ENCODE data around the gene ROPN1L. TPM values are rescaled to one million over a fixed set of nuclear protein-coding genes. Genes with fewer than 3 reads are reported as not detected.
A peak's percentile ranks its signal among the peaks of the same experiment; 100 is the strongest.

ROPN1L gene
- total and polyA plus RNA-seq, 2 of the 13 experiments (the other 11 are each of a cell fraction or from before 2014, with no cell fraction given) = not detected

DNA sequence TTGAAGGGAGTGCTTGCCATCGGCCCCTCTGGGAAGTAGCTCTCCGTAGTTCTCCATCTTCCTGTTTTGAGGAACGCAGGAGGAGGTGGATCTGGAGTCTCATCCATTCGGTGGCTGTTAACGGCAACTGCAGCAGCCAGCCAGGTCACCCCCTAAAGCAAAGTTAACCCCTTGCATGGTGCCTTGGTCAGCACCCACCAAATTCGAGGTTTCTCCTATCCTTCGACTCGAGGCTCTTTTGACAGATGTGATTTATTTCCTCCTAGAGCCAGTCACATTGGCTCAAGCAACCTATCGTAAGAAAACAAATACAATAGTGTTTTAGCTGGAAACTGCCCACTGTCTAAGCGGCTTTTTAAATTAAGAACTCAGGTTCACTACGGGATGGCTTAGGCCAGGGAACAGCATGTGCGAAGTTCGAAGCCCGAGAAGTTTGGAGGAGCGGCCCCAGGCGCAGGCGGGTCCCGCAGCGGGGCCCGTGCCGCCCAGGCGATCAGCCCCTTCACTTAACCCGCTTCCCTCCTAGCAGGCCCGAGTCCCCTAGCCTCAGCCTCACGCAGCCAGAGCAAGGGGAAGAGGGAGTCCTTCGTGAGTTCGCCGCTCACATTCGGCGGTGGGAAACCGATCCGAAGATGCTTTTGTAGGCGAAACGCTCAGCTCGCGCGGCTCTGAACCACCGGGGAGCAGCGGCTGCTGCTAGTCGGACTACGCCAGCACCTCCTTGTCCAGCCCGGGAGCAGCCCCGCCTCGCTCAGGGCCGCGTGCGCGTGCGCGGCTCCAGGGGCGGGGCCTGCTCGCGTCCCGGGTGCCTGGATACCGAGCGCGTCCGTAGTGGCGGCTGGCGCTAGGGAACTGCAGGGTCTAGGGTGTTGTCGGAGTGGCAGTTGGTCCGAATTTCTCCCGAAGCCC is at the start of gene ROPN1L (continued):
- TF ChIP-seq BCL6 (CRISPR knock-in tag; IDR thresholded peaks at IDR 0.05) (no peak), DNMT1 (CRISPR knock-in tag; IDR thresholded peaks at IDR 0.05) (no peak), ZZZ3 (CRISPR knock-in tag; IDR thresholded peaks at IDR 0.05; ENCODE audit: borderline replicate concordance) (no peak), KDM2A (CRISPR knock-in tag; IDR thresholded peaks at IDR 0.05; ENCODE audit: borderline replicate concordance, low read depth) (peak; percentile 89), ZNF331 (CRISPR knock-in tag; IDR thresholded peaks at IDR 0.05) (no peak), SRSF1 (optimal IDR thresholded peaks at IDR 0.05; ENCODE audit: low read depth, low read length) (no peak), ZNF282 (IDR thresholded peaks at IDR 0.05; ENCODE audit: partially characterized antibody) (no peak), SOX13 (IDR thresholded peaks at IDR 0.05) (no peak), SOX13 (CRISPR knock-in tag; conservative IDR thresholded peaks at IDR 0.05 in 1 of 2, IDR thresholded peaks at IDR 0.05 in 1 of 2) (0 out of 4 replicates have a peak, but pooled peaks of 1 of the 2 experiments have one; percentile 20), NFKBIZ (CRISPR knock-in tag; IDR thresholded peaks at IDR 0.05) (0 out of 2 replicates have a peak, but pooled peaks have one; percentile 27), ZSCAN29 (CRISPR knock-in tag; conservative IDR thresholded peaks at IDR 0.05) (0 out of 2 replicates have a peak, but pooled peaks have one; percentile 33), ZC3H13 (CRISPR knock-in tag; IDR thresholded peaks at IDR 0.05) (0 out of 2 replicates have a peak, but pooled peaks have one; percentile 5), LCORL (IDR thresholded peaks at IDR 0.05) (no peak), LCORL (CRISPR knock-in tag; IDR thresholded peaks at IDR 0.05) (peak; percentile 69; the same call in 1 of the 2 replicates), NFE2L2 (IDR thresholded peaks at IDR 0.05; ENCODE audit: low read length) (no peak)
- TF ChIP-seq, protein P1, sequence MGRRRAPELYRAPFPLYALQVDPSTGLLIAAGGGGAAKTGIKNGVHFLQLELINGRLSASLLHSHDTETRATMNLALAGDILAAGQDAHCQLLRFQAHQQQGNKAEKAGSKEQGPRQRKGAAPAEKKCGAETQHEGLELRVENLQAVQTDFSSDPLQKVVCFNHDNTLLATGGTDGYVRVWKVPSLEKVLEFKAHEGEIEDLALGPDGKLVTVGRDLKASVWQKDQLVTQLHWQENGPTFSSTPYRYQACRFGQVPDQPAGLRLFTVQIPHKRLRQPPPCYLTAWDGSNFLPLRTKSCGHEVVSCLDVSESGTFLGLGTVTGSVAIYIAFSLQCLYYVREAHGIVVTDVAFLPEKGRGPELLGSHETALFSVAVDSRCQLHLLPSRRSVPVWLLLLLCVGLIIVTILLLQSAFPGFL (CRISPR knock-in tag; IDR thresholded peaks at IDR 0.05) = no peak
- TF ChIP-seq, protein P2, sequence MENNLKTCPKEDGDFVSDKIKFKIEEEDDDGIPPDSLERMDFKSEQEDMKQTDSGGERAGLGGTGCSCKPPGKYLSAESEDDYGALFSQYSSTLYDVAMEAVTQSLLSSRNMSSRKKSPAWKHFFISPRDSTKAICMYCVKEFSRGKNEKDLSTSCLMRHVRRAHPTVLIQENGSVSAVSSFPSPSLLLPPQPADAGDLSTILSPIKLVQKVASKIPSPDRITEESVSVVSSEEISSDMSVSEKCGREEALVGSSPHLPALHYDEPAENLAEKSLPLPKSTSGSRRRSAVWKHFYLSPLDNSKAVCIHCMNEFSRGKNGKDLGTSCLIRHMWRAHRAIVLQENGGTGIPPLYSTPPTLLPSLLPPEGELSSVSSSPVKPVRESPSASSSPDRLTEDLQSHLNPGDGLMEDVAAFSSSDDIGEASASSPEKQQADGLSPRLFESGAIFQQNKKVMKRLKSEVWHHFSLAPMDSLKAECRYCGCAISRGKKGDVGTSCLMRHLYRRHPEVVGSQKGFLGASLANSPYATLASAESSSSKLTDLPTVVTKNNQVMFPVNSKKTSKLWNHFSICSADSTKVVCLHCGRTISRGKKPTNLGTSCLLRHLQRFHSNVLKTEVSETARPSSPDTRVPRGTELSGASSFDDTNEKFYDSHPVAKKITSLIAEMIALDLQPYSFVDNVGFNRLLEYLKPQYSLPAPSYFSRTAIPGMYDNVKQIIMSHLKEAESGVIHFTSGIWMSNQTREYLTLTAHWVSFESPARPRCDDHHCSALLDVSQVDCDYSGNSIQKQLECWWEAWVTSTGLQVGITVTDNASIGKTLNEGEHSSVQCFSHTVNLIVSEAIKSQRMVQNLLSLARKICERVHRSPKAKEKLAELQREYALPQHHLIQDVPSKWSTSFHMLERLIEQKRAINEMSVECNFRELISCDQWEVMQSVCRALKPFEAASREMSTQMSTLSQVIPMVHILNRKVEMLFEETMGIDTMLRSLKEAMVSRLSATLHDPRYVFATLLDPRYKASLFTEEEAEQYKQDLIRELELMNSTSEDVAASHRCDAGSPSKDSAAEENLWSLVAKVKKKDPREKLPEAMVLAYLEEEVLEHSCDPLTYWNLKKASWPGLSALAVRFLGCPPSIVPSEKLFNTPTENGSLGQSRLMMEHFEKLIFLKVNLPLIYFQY (CRISPR knock-in tag; IDR thresholded peaks at IDR 0.05; ENCODE audit: borderline replicate concordance) = peak; percentile 17; the same call in 1 of the 2 replicates
- TF ChIP-seq, protein P3, sequence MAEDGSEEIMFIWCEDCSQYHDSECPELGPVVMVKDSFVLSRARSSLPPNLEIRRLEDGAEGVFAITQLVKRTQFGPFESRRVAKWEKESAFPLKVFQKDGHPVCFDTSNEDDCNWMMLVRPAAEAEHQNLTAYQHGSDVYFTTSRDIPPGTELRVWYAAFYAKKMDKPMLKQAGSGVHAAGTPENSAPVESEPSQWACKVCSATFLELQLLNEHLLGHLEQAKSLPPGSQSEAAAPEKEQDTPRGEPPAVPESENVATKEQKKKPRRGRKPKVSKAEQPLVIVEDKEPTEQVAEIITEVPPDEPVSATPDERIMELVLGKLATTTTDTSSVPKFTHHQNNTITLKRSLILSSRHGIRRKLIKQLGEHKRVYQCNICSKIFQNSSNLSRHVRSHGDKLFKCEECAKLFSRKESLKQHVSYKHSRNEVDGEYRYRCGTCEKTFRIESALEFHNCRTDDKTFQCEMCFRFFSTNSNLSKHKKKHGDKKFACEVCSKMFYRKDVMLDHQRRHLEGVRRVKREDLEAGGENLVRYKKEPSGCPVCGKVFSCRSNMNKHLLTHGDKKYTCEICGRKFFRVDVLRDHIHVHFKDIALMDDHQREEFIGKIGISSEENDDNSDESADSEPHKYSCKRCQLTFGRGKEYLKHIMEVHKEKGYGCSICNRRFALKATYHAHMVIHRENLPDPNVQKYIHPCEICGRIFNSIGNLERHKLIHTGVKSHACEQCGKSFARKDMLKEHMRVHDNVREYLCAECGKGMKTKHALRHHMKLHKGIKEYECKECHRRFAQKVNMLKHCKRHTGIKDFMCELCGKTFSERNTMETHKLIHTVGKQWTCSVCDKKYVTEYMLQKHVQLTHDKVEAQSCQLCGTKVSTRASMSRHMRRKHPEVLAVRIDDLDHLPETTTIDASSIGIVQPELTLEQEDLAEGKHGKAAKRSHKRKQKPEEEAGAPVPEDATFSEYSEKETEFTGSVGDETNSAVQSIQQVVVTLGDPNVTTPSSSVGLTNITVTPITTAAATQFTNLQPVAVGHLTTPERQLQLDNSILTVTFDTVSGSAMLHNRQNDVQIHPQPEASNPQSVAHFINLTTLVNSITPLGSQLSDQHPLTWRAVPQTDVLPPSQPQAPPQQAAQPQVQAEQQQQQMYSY (CRISPR knock-in tag; IDR thresholded peaks at IDR 0.05) = no peak
- TF ChIP-seq, protein P4, sequence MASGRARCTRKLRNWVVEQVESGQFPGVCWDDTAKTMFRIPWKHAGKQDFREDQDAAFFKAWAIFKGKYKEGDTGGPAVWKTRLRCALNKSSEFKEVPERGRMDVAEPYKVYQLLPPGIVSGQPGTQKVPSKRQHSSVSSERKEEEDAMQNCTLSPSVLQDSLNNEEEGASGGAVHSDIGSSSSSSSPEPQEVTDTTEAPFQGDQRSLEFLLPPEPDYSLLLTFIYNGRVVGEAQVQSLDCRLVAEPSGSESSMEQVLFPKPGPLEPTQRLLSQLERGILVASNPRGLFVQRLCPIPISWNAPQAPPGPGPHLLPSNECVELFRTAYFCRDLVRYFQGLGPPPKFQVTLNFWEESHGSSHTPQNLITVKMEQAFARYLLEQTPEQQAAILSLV (CRISPR knock-in tag; IDR thresholded peaks at IDR 0.05; ENCODE audit: borderline replicate concordance) = peak; percentile 63; the same call in 1 of the 2 replicates
